H1 (cell line): ENCODE measurements around the gene RAB24. TPM values are rescaled to one million over a fixed set of nuclear protein-coding genes. Genes with fewer than 3 reads are reported as not detected.

Source experiments
- CTCF ChIA-PET: fragments of 300-600 bp; sonication (Branson Sonifier 250); formaldehyde crosslinking; loops from one replicate; lab custom pipeline; 2021; ENCODE audit not compliant: partially characterized antibody; lab: Charles Lee
- POLR2A ChIA-PET: fragments of 300-600 bp; sonication (Branson Sonifier 250); formaldehyde crosslinking; loops from one replicate; lab custom pipeline; 2021; ENCODE audit warnings: inconsistent platforms; ENCODE audit not compliant: partially characterized antibody; lab: Charles Lee
- DNase-seq, 2 experiments: peaks; one replicate each; pipeline versions ENCODE4 v3.0.0 to v3.0.0-alpha.2; 2010 to 2022; ENCODE audit warnings: low spot score in 2 of 2, low read depth in 1 of 2, mixed read lengths in 1 of 2
- FAIRE-seq: peaks from 2 replicates; lab custom pipeline; 2011; peaks lifted over from hg19 to GRCh38; lab: Jason Lieb, UNC
- H2AFZ ChIP-seq: 2 replicates; pipeline ENCODE4 v1.8.1; 2012; ENCODE audit warnings: low read length, inconsistent platforms
- H2AK5ac ChIP-seq: 2 replicates; pipeline ENCODE4 v1.6.1; 2013; ENCODE audit warnings: low read depth, low read length
- H2BK120ac ChIP-seq: replicated peaks from 2 replicates; pipeline ENCODE3; 2013; ENCODE audit warnings: low read depth, low read length, inconsistent platforms
- H2BK12ac ChIP-seq: 2 replicates; pipeline ENCODE4 v1.6.1; 2013; ENCODE audit warnings: low read depth, low read length
- H2BK15ac ChIP-seq: 2 replicates; pipeline ENCODE4 v1.6.1; 2013; ENCODE audit warnings: low read length
- H2BK20ac ChIP-seq: 2 replicates; pipeline ENCODE4 v1.6.1; 2013; ENCODE audit warnings: low read length
- H2BK5ac ChIP-seq: 2 replicates; pipeline ENCODE4 v1.6.1; 2013; ENCODE audit warnings: low read depth, low read length
- H3K14ac ChIP-seq: 2 replicates; pipeline ENCODE4 v1.6.1; 2013; ENCODE audit warnings: inconsistent platforms; ENCODE audit not compliant: insufficient read length
- H3K18ac ChIP-seq: 2 replicates; pipeline ENCODE4 v1.6.1; 2013; ENCODE audit warnings: low read length; ENCODE audit errors: extremely low read depth
- H3K23ac ChIP-seq: 2 replicates; pipeline ENCODE4 v1.6.1; 2013; ENCODE audit warnings: inconsistent platforms; ENCODE audit not compliant: insufficient read length
- H3K23me2 ChIP-seq: 2 replicates; pipeline ENCODE4 v1.6.1; 2013; ENCODE audit warnings: low read depth, low read length
- H3K27ac ChIP-seq: 2 replicates; pipeline ENCODE4 v1.6.1; 2011; ENCODE audit warnings: low read depth, low read length, inconsistent platforms
- H3K27me3 ChIP-seq, 4 experiments: replicated peaks in 1 of 4; 1 replicate in 1 of 4; 2 replicates in 3 of 4; pipeline versions ENCODE4 v1.6.1 to v1.8.1; 2011 to 2013; ENCODE audit warnings: low read length in 3 of 4, mild to moderate bottlenecking in 3 of 4, inconsistent platforms in 2 of 4, mixed read lengths in 2 of 4, moderate library complexity in 1 of 4; ENCODE audit not compliant: control insufficient read depth in 3 of 4, insufficient read depth in 3 of 4; ENCODE audit errors: extremely low read depth in 1 of 4
- H3K36me3 ChIP-seq, 4 experiments: 2 replicates each; pipeline versions ENCODE4 v1.6.1 to v1.8.1; 2011 to 2013; ENCODE audit warnings: mild to moderate bottlenecking in 4 of 4, low read length in 3 of 4, moderate library complexity in 2 of 4, control low read depth in 1 of 4, inconsistent platforms in 1 of 4; ENCODE audit not compliant: insufficient read depth in 4 of 4, control insufficient read depth in 2 of 4
- H3K4ac ChIP-seq: replicated peaks from 2 replicates; pipeline ENCODE3; 2013; ENCODE audit warnings: low read length, low read depth, mixed read lengths, inconsistent platforms; ENCODE audit not compliant: insufficient read length
- H3K4me1 ChIP-seq, 4 experiments: replicated peaks in 1 of 4; 1 replicate in 1 of 4; 2 replicates in 3 of 4; pipeline versions ENCODE4 v1.6.1 to v1.8.1; 2011 to 2013; ENCODE audit warnings: low read length in 3 of 4, inconsistent platforms in 2 of 4, mixed read lengths in 1 of 4; ENCODE audit not compliant: insufficient read depth in 4 of 4, control insufficient read depth in 3 of 4
- H3K4me2 ChIP-seq, 2 experiments: 2 replicates each; pipeline versions ENCODE4 v1.6.1 to v1.8.1; 2011 to 2013; ENCODE audit warnings: low read depth in 2 of 2, low read length in 2 of 2, control low read depth in 1 of 2, inconsistent platforms in 1 of 2, mild to moderate bottlenecking in 1 of 2; ENCODE audit not compliant: insufficient read depth in 1 of 2
- H3K4me3 ChIP-seq, 4 experiments: fragments of 200-600, 300-600 bp in 1 of 4; sonication (generic), shearing (Covaris generic), sonication (Bioruptor Twin) in 1 of 4; 2 replicates each; pipeline versions ENCODE4 v1.5.1 to v1.8.1; 2011 to 2016; ENCODE audit warnings: low read length in 4 of 4, low read depth in 3 of 4, control low read depth in 2 of 4, inconsistent platforms in 2 of 4, mild to moderate bottlenecking in 2 of 4, mixed read lengths in 1 of 4, moderate library complexity in 1 of 4; ENCODE audit not compliant: insufficient read depth in 2 of 4; ENCODE audit errors: extremely low read depth in 1 of 4
- H3K56ac ChIP-seq: replicated peaks from 2 replicates; pipeline ENCODE3; 2013; ENCODE audit warnings: low read depth, mild to moderate bottlenecking, mixed read lengths, low read length, inconsistent platforms; ENCODE audit not compliant: insufficient read length
- H3K79me1 ChIP-seq: 2 replicates; pipeline ENCODE4 v1.6.1; 2013; ENCODE audit warnings: low read depth, low read length, control low read depth
- H3K79me2 ChIP-seq, 2 experiments: 2 replicates each; pipeline versions ENCODE4 v1.6.1 to v1.8.1; 2012 to 2013; ENCODE audit warnings: low read length in 2 of 2, mild to moderate bottlenecking in 2 of 2, inconsistent platforms in 1 of 2; ENCODE audit not compliant: insufficient read depth in 2 of 2, control insufficient read depth in 1 of 2
- H3K9ac ChIP-seq, 4 experiments: replicated peaks in 1 of 4; 1 replicate in 1 of 4; 2 replicates in 3 of 4; pipeline versions ENCODE4 v1.6.1 to v1.8.1; 2011 to 2013; ENCODE audit warnings: low read depth in 3 of 4, low read length in 3 of 4, control low read depth in 2 of 4, mild to moderate bottlenecking in 2 of 4, moderate library complexity in 2 of 4, inconsistent platforms in 1 of 4; ENCODE audit errors: extremely low read depth in 1 of 4
- H3K9me3 ChIP-seq, 2 experiments: 2 replicates each; pipeline versions ENCODE4 v1.6.1 to v1.8.1; 2012 to 2013; ENCODE audit warnings: mild to moderate bottlenecking in 2 of 2, moderate library complexity in 2 of 2, control low read depth in 1 of 2, inconsistent platforms in 1 of 2, low read depth in 1 of 2, low read length in 1 of 2, mixed read lengths in 1 of 2; ENCODE audit not compliant: insufficient read depth in 2 of 2
- H4K20me1 ChIP-seq, 2 experiments: replicated peaks in 1 of 2; 2 replicates each; pipeline versions ENCODE3 to v1.8.1; 2011 to 2013; ENCODE audit warnings: inconsistent platforms in 2 of 2, low read length in 2 of 2, mild to moderate bottlenecking in 1 of 2; ENCODE audit not compliant: insufficient read depth in 2 of 2, control insufficient read depth in 1 of 2
- H4K5ac ChIP-seq: 2 replicates; pipeline ENCODE4 v1.6.1; 2013; ENCODE audit warnings: low read length, low read depth, mixed read lengths, inconsistent platforms; ENCODE audit not compliant: insufficient read length
- H4K8ac ChIP-seq: 2 replicates; pipeline ENCODE4 v1.8.0; 2013; ENCODE audit warnings: mild to moderate bottlenecking, moderate library complexity, low read length, inconsistent platforms; ENCODE audit not compliant: insufficient read depth; ENCODE audit errors: extremely low read depth
- H4K91ac ChIP-seq: replicated peaks from 2 replicates; pipeline ENCODE3; 2013; ENCODE audit warnings: low read length, mixed read lengths, inconsistent platforms; ENCODE audit not compliant: insufficient read length
- FOSL1 ChIP-seq: IDR thresholded peaks from 2 replicates; pipeline ENCODE4 v1.6.1; 2011; ENCODE audit warnings: mild to moderate bottlenecking, low read depth, low read length, moderate library complexity; ENCODE audit not compliant: insufficient read depth
- NANOG ChIP-seq: IDR thresholded peaks from 2 replicates; pipeline ENCODE4 v1.6.1; 2011; ENCODE audit warnings: low read length, low read depth, mild to moderate bottlenecking, inconsistent platforms; ENCODE audit not compliant: insufficient read depth, poor library complexity, severe bottlenecking
- SP1 ChIP-seq: IDR thresholded peaks from 2 replicates; pipeline ENCODE4 v1.6.1; 2011; ENCODE audit warnings: low read depth, low read length
- WGBS, 2 experiments: shearing (Covaris generic) in 1 of 2; methylation state at CpG; one replicate each; pipeline versions ENCODE4 v1.1.6 to v1.1.7; 2013 to 2015; ENCODE audit warnings: low lambda C conversion rate in 2 of 2, mixed read lengths in 2 of 2, inconsistent platforms in 1 of 2, low coverage in 1 of 2, missing lambda C conversion rate in 1 of 2; ENCODE audit not compliant: insufficient replicate concordance in 2 of 2, insufficient coverage in 1 of 2, insufficient read length in 1 of 2; ENCODE audit errors: extremely low coverage in 1 of 2, missing lambda C conversion rate in 1 of 2; 5-methylcytosine and 5-hydroxymethylcytosine counted together
- polyA plus RNA-seq, 7 experiments: library from polyadenylated mRNA; depleted of rRNA in 3 of 7; stranded (reverse) in 5 of 7; unstranded in 2 of 7; fragments of >200 nt in 5 of 7; fragments of 200-250 nt in 2 of 7; gene quantifications; 1 replicate in 5 of 7; 2 replicates in 1 of 7; 4 replicates in 1 of 7; pipeline versions ENCODE4 v1.2.1 to v1.2.3, GENCODE V29; 2011 to 2013; ENCODE audit warnings: missing spikeins in 2 of 7, mixed read lengths in 2 of 7
- total RNA-seq: library from RNA; stranded (reverse); fragmentation: NEBNext Ultra II Directional; extraction: Animal tissue kit (Norgen Biotek cat#: 25700); gene quantifications from 2 replicates; pipeline ENCODE4 v1.2.1, GENCODE V29; 2021

RAB24 gene
- total and polyA plus RNA-seq, 2 of the 8 experiments (the other 6 are each of a cell fraction or from before 2014, with no cell fraction given) = 18.8 to 33.8 TPM

- peaks cover 15 to 60% of the 10 kb centered on the region in 2 experiments for H3K79me2 ChIP-seq
- no peak for FAIRE-seq
- H3K14ac ChIP-seq = no peak overlapping the region
- no peak overlapping the region; a peak in 1 of 7 replicates for H3K9ac ChIP-seq
- no peak overlapping the region for H4K8ac ChIP-seq
- no peak overlapping the region for H2AK5ac ChIP-seq
- no peak for TF ChIP-seq SP1
- TF ChIP-seq NANOG = no peak
- no peak for TF ChIP-seq FOSL1
- TF ChIP-seq, all 59 proteins: peak for 0
- no peak overlapping the region for H2BK120ac ChIP-seq
- peak overlapping the region in 1 of 4 experiments; percentile 7; a peak in 2 of 8 replicates for H3K4me3 ChIP-seq
- 95% methylated on average over 5 of the region's 5 CpGs; no CpG with 5 or more reads in 1 of the 2 experiments for WGBS, 2 experiments
- ChIA-PET POLR2A (interaction anchor here (1.4 to 8.1 kb wide), 4 partner anchors 11 to 147 kb away, joined by 3 to 66 read pairs (median 22); partner anchors contain the start of gene PDLIM7), CTCF (interaction anchor here (0.9 to 11.2 kb wide), 9 partner anchors 11 to 103 kb away, joined by 3 to 142 read pairs (median 5); no protein-coding TSS in a partner anchor)
- H3K4me1 ChIP-seq = peaks cover 0 to 13% (median 4%) of the 10 kb centered on the region in 4 experiments; a peak in 3 of 7 replicates
- no peaks in the 10 kb centered on the region for H3K9me3 ChIP-seq
- no peak overlapping the region for H2BK20ac ChIP-seq
- no peak overlapping the region for H3K18ac ChIP-seq
- no peak overlapping the region for H3K23ac ChIP-seq
- no peak overlapping the region for H4K91ac ChIP-seq
- peak overlapping the region; percentile 90 to 94; a peak in 2 of 4 replicates for H3K4me2 ChIP-seq
- no peak for DNase-seq
- H3K23me2 ChIP-seq = peaks cover 8% of the 10 kb centered on the region
- H4K5ac ChIP-seq = no peak overlapping the region
- H2BK12ac ChIP-seq = no peak overlapping the region
- H3K56ac ChIP-seq = no peak overlapping the region
- no peak overlapping the region for H2AFZ ChIP-seq
- H3K27me3 ChIP-seq = 0 out of 7 replicates have a peak, but pooled peaks cover 0 to under 1% (median 0%) of the 10 kb centered on the region in 4 experiments
- peaks cover 5% of the 10 kb centered on the region in 2 experiments for H4K20me1 ChIP-seq
- no peak overlapping the region for H3K27ac ChIP-seq
- no peak overlapping the region for H2BK15ac ChIP-seq
- peaks cover 0 to 7% (median 4%) of the 10 kb centered on the region in 4 experiments; a peak in 4 of 8 replicates for H3K36me3 ChIP-seq
- no peak overlapping the region for H3K4ac ChIP-seq
- H2BK5ac ChIP-seq = no peak overlapping the region
- H3K79me1 ChIP-seq = peaks cover 18% of the 10 kb centered on the region
Measured at GRCh38 chr5:177349762-177350161, 46.2 kb upstream of the RAB24 start.
